ENCODE data around the gene B4GALT2.

The B4GALT2 gene

GRCh38 chr1:43946236-43947060 lies 32.6 kb upstream of the B4GALT2 start, which contains the start of gene IPO13:
Gene IPO13 (plus strand): TSS chr1:43946950. CDS start chr1:43947601, 651 bp downstream.
- ATAC-seq (peak; percentile 97), DNase-seq (peak; percentile 96)

DNA sequence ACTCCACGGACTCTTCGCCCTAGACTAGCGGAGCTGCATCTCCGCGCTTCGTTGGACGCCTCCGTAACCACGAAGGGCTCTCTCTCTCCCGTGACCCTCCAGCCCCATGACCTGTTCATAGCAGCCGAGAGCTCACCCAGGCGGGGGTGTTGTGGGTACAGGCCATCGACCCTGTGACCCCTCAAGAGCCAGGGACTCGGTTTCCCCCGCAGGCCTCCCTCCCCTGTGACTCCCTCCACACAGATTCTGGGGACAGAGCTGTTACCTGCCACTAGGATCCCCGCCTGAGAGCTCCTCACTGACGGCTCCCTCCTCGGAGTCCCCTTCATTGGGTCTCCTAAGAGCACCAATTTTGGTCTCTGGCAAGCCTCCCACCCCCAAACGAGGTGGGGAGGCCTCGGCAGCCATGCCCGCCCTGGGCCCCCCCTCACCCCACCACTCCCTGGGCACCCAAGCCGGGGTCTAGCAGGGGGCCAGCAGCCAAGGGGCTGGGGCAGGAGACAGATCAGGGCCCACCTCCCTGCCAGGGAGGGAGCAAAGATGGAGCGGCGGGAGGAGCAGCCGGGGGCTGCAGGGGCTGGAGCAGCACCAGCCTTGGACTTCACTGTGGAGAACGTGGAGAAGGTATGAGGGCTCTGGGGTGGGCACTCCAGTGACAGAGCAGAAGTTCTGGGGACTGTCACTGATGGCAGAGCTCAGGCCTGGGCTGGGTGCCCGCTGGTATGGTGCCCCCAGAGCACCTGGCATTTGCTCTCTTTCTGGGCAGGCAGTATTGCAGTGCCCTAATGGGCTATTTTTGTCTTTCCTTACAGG lies 31.7 kb upstream of the B4GALT2 start:
- ATAC-seq = no peak
- no peak for DNase-seq

DNA sequence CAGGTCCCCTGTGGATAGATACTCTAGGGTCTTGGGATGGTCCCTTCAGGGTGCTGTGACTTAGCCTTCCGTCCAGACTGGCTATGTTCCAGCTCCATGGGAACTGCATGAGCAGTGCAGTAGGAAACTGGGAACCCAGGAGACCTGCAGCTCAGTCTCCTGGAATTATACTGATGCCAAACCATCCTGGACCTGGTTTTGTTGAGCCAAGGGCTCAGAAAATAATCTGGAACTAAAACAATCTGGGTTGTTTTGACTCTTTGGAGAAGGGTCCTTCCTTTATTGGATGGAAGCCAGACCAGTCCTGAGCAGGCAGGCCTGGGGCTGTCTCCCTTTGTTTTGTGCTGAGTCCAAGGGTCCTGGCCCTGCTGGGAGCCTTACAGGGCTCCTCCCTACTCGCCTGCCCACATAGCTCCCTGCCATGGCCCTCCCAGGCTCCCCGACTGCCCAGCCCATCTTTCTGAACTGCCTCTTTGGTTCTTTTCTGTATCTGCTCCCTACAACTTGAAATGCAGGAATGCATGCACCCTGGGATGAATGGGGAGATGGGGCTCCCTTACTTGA lies 31.1 kb upstream of the B4GALT2 start:
- ATAC-seq (no peak), DNase-seq (no peak)

GRCh38 chr1:43949678-43950077 lies 29.3 kb upstream of the B4GALT2 start:
- DNase-seq = no peak
- ATAC-seq = no peak

DNA sequence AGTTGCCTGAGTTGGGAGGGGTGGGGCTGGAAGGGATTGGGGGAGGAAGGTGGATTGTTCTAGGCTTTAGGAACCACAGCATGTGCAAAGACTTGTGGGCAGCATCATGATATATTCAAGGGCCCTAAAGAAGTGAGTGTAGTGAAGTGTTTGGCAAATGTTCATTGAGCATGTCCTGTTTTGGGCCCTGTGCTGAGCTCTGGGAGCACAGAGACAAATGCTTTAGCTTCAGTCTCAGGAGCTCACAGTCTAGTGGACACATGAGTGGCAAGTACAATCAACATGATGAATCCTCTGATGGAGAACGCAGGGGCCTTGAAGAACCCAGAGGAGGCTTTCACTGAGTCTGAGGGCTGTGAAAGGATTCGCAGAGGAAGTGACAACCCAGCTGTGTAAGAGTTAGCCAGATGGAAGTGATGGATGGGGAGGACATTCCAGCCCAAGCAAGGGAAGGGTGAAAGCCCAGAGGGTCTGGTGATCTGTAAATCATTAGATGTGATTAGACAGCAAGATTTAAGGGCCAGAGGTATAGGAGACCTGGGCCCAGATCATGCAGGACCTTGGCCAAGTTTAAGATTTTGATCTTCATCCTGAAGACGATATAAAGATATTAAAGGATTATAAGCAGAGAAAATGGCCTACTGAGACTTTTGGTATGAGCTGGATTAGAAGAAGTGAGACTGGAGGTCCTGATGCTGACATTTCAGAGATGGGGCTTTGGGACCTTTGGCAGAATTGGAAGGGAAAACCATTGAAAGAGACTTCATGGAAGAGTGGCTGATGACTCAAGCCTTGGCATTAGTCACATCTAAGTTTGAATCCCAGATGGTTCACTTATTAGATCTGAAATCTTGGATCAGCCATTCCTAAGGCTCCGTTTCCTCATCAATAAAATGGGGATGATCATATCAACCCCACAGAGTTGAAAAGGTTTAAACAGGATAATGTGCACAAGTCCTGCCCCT lies 27.7 kb upstream of the B4GALT2 start:
- ATAC-seq = no peak
- DNase-seq = no peak

GRCh38 chr1:43952731-43953346 lies 26.2 kb upstream of the B4GALT2 start:
- ATAC-seq (no peak), DNase-seq (no peak)

GRCh38 chr1:43953361-43953760 lies 25.6 kb upstream of the B4GALT2 start:
- ATAC-seq = no peak
- no peak for DNase-seq

- ATAC-seq (no peak), DNase-seq (no peak)
Observed at GRCh38 chr1:43954036-43954435, 25.0 kb upstream of the B4GALT2 start.

DNA sequence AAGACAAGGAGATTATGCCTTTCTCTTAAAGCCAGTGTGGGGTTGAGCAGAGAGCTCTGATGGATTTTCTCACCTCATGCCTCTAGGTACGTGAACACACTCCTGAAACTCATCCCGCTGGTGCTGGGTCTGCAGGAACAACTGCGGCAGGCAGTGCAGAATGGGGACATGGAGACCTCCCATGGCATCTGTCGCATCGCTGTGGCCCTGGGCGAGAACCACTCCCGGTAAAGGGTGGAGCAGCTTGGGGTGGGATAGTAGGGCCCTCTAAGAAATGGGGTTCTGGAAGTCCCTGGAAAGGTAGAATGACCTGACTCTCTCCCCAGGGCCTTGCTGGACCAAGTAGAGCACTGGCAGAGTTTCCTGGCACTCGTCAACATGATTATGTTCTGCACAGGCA lies 22.8 kb upstream of the B4GALT2 start:
- ATAC-seq (no peak), DNase-seq (no peak)

DNA sequence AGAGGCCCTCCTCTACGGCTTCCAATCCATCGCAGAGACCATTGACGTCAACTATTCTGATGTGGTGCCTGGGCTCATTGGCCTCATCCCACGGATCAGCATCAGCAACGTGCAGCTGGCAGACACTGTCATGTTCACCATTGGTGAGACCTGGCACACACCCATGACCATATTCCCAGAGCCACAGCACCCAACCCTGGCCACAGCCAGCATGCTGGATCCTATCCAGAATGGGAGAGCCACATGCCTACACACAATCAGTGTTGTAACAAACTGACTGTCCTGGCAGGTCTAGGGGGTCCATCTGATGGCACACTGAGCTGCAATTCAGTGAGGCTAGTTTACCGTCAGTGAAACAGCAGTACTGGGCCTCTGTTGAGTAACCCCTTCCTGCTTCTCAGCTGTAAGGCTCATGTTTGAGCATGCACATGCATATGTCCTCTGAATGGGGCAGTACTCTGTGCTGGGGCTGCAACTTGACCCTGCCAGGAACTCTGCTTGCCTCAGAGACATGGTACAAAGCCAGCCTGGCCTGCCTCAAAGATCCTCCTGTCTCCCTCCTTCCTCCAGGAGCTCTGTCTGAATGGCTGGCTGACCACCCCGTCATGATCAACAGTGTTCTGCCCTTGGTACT lies 21.5 kb upstream of the B4GALT2 start:
- DNase-seq = no peak
- no peak for ATAC-seq

GRCh38 chr1:43958351-43959255 lies 20.4 kb upstream of the B4GALT2 start:
- DNase-seq (no peak), ATAC-seq (no peak)

DNA sequence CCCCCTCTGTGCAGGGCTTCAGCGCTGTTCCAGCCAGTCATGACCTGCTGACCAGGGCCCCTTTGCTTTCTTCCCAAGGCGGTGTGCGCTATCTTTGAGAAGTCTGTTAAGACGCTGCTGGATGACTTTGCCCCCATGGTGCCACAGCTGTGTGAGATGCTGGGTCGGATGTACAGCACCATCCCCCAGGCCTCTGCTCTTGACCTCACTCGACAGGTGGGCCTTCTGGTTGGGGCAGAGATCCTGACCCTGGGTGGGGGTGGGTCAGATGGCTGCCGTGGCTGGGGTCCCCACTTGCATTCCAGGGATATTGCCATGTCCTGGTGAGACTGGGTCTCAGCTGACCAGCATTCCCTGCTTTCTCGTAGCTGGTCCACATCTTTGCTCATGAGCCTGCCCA lies 18.2 kb upstream of the B4GALT2 start:
- ATAC-seq (no peak), DNase-seq (no peak)

- ATAC-seq = no peak
Observed at GRCh38 chr1:43961692-43962091, 17.3 kb upstream of the B4GALT2 start.

DNA sequence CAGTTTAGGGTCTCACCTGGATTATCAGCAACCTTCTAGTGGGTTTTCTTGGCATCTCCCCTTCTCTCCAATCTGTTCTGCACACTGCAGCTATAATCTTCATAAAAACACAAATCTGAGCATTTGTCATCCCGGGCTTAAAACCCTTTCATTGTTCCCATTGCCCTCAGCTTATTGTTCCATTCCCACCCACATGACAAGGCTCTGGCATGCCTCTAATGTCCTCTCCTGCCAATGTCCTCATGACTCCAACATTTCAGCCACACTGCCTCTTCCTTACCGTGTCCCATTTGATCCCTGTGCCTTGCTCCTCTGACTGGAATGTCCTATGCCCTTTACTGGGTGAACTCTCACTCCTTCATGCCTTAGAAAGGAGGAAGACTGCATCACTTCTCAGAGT lies 16.7 kb upstream of the B4GALT2 start:
- ATAC-seq (no peak), DNase-seq (no peak)

More at GRCh38 chr1:43961692-43962091, 17.3 kb upstream of the B4GALT2 start:
- no peak for DNase-seq

GRCh38 chr1:43963006-43963405 lies 16.0 kb upstream of the B4GALT2 start:
- DNase-seq (no peak), ATAC-seq (no peak)

GRCh38 chr1:43963890-43964289 lies 15.1 kb upstream of the B4GALT2 start:
- DNase-seq = no peak
- no peak for ATAC-seq

DNA sequence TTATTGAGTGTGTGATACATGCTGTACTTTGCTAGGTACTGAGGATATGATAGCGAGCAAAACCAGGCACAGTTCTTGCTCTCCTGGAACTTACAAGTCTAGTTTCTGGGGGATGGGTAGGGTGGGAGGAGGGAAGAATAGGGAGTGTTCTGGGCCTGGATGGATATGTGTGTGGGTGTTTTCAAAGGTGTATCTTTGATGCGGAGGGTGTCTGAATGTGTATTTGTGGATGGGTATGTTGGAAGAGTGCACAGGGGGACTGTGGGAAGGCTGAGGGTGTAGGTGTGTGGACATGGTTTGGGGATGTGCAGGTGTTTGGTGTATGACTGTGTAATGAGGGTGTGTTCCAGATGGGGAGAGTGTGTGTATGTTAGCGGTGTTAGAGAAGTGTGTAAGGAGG lies 13.7 kb upstream of the B4GALT2 start:
- ATAC-seq (no peak), DNase-seq (no peak)

GRCh38 chr1:43968348-43968948 lies 10.6 kb upstream of the B4GALT2 start:
- ATAC-seq (no peak), DNase-seq (no peak)

DNA sequence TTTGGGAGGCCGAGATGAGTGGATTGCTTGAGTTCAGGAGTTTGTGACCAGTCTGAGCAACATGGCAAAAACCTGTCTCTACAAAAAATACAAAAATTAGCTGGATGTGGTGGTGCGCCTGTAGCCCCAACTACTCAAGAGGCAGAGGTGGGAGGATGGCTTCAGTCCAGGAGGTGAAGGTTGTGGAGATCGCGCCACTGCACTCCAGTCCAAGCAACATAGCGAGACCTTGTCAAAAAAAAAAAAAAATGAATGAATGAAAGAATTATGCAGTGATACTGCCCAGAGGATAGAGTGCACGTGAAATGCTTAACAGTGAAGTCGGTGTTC lies 9.6 kb upstream of the B4GALT2 start:
- ATAC-seq = no peak
- DNase-seq = no peak

Data from stimulated activated naive CD8-positive, alpha-beta T cell treated with anti-CD3 and anti-CD28 coated beads, Interleukin-15, Interleukin-2, amounts not matched to agents 100 U/mL and 50 U/mL, for 24 hours (primary cell).